ENCODE data around the gene DLX5. TPM values are rescaled to one million over a fixed set of nuclear protein-coding genes. Genes with fewer than 3 reads are reported as not detected.

The DLX5 gene
- total RNA-seq, 1 donor from 2014 or later = not detected

- no peaks in the 10 kb centered on the region for H3K9me3 ChIP-seq
- no peak overlapping the region for H3K4me3 ChIP-seq
- H3K27ac ChIP-seq = no peak overlapping the region
- no peak for TF ChIP-seq CTCF (IDR thresholded peaks at IDR 0.05)
- peaks cover 0 to 11% of the 10 kb centered on the region in 2 donors for H3K4me1 ChIP-seq
- intact Hi-C loops (cut with DNase I) = no loop called here
- DNase-seq (ENCODE audit: low spot score in 2 of 2) = no peak
- H3K27me3 ChIP-seq = peaks cover 27% of the 10 kb centered on the region
- no peaks in the 10 kb centered on the region for H3K36me3 ChIP-seq
Observed at GRCh38 chr7:97012365-97013133, 12.1 kb downstream of the DLX5 start.

GRCh38 chr7:97011536-97012364 is 12.9 kb downstream of the DLX5 start:
- Histone ChIP-seq H3K27me3 (peaks cover 24% of the 10 kb centered on the region), H3K4me1 (peaks cover 0 to 7% of the 10 kb centered on the region in 2 donors), H3K36me3 (no peaks in the 10 kb centered on the region), H3K9me3 (no peaks in the 10 kb centered on the region), H3K4me3 (no peak overlapping the region), H3K27ac (no peak overlapping the region)
- no peak for DNase-seq (ENCODE audit: low spot score in 2 of 2)
- no peak for TF ChIP-seq CTCF (IDR thresholded peaks at IDR 0.05)
- intact Hi-C loops (cut with DNase I) = no loop called here

GRCh38 chr7:97011104-97011503 is 13.5 kb downstream of the DLX5 start:
- H3K36me3 ChIP-seq = no peaks in the 10 kb centered on the region
- no peaks in the 10 kb centered on the region for H3K9me3 ChIP-seq
- peaks cover 23% of the 10 kb centered on the region for H3K27me3 ChIP-seq
- H3K4me3 ChIP-seq = no peak overlapping the region
- intact Hi-C loops (cut with DNase I) = no loop called here
- H3K27ac ChIP-seq = no peak overlapping the region
- peaks cover 0 to 6% of the 10 kb centered on the region in 2 donors for H3K4me1 ChIP-seq
- TF ChIP-seq CTCF (IDR thresholded peaks at IDR 0.05) = no peak
- DNase-seq (ENCODE audit: low spot score in 2 of 2) = no peak

GRCh38 chr7:97009753-97010732 is 14.6 kb downstream of the DLX5 start:
- Histone ChIP-seq H3K27ac (no peak overlapping the region), H3K4me1 (peaks cover 0 to 9% of the 10 kb centered on the region in 2 donors), H3K9me3 (no peaks in the 10 kb centered on the region), H3K27me3 (peaks cover 18% of the 10 kb centered on the region), H3K36me3 (no peaks in the 10 kb centered on the region), H3K4me3 (no peak overlapping the region)
- intact Hi-C loops (cut with DNase I) = no loop called here
- TF ChIP-seq CTCF (IDR thresholded peaks at IDR 0.05) = no peak
- DNase-seq (ENCODE audit: low spot score in 2 of 2) = no peak

GRCh38 chr7:97008275-97008917 is 16.2 kb downstream of the DLX5 start:
- no peak for DNase-seq (ENCODE audit: low spot score in 2 of 2)
- H3K4me1 ChIP-seq = peaks cover 0 to 14% of the 10 kb centered on the region in 2 donors
- intact Hi-C loops (cut with DNase I) = no loop called here
- no peak overlapping the region for H3K4me3 ChIP-seq
- peaks cover 29% of the 10 kb centered on the region for H3K27me3 ChIP-seq
- H3K36me3 ChIP-seq = no peaks in the 10 kb centered on the region
- no peak for TF ChIP-seq CTCF (IDR thresholded peaks at IDR 0.05)
- H3K9me3 ChIP-seq = no peaks in the 10 kb centered on the region
- no peak overlapping the region for H3K27ac ChIP-seq

Data from ascending aorta (tissue), 2 donors.